Measurements from ENCODE around the gene SPINK8. TPM values are rescaled to one million over a fixed set of nuclear protein-coding genes. Genes with fewer than 3 reads are reported as not detected.

The SPINK8 gene
- total RNA-seq, 2 experiments from 2014 or later = not detected

DNA sequence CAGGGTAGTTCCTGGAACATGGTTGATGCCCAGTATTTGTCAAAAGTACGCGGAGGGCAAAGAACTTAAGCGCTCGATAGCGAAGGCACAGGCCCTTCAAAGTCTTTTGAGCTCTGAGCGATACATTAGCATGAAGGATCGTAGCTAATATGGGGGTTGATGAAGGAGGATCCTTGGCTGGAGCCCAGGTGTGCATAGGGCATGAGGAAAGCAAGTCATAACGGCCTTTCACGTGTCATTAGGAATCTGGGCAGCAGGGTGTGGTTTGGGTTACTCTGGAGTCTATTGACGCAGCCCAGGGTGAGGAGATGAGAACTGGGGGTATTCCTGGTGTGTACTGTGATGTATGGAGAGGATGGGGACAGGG, 31.7 kb downstream of the SPINK8 start:
- TF ChIP-seq, protein P1, sequence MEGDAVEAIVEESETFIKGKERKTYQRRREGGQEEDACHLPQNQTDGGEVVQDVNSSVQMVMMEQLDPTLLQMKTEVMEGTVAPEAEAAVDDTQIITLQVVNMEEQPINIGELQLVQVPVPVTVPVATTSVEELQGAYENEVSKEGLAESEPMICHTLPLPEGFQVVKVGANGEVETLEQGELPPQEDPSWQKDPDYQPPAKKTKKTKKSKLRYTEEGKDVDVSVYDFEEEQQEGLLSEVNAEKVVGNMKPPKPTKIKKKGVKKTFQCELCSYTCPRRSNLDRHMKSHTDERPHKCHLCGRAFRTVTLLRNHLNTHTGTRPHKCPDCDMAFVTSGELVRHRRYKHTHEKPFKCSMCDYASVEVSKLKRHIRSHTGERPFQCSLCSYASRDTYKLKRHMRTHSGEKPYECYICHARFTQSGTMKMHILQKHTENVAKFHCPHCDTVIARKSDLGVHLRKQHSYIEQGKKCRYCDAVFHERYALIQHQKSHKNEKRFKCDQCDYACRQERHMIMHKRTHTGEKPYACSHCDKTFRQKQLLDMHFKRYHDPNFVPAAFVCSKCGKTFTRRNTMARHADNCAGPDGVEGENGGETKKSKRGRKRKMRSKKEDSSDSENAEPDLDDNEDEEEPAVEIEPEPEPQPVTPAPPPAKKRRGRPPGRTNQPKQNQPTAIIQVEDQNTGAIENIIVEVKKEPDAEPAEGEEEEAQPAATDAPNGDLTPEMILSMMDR (IDR thresholded peaks at IDR 0.05) = no peak
- Mint-ChIP-seq H3K4me3 (peak overlapping the region; percentile 93), H3K27ac (peak overlapping the region; percentile 86), H3K9me3 (no peaks in the 10 kb centered on the region), H3K36me3 (ENCODE audit: low read depth) (peaks cover 28% of the 10 kb centered on the region), H3K27me3 (peaks cover 3% of the 10 kb centered on the region), H3K4me1 (ENCODE audit: low read depth) (peaks cover 48% of the 10 kb centered on the region)
- intact Hi-C loops (cut with DNase I, micrococcal nuclease) = loop anchor here (2.0 to 5.0 kb wide), 5 partner anchors 33 to 706 kb away; partner anchors contain the start of genes ZNF589 (in 2 of the 2), CDC25A (in 1 of the 2) and WDR6 (in 1 of the 2)
- H3K9me3 ChIP-seq (ENCODE audit: control insufficient read depth in 1 of 2, insufficient read depth in 1 of 2, low read length in 2 of 2) = no peaks in the 10 kb centered on the region
- ATAC-seq (ENCODE audit: poor library complexity) (peak; percentile 7), DNase-seq (peak in 3 of 14 experiments; percentile 0 to 9 (median 1))
- peaks cover 15% of the 10 kb centered on the region for H3K36me3 ChIP-seq (ENCODE audit: insufficient read depth, low read length)
- ChIA-PET CTCF (interaction anchor here (1.9 kb wide), 1 partner anchor 307 kb away, joined by 6 read pairs; the partner anchor contains the start of gene UQCRC1), POLR2A (interaction anchor here (0.6 to 2.7 kb wide), 8 partner anchors 9 to 311 kb away, joined by 3 to 31 read pairs (median 4); partner anchors contain the start of genes PFKFB4 and ZNF589)
- H3K4me3 ChIP-seq (ENCODE audit: low read length) = peak overlapping the region; percentile 87
- H3K4me1 ChIP-seq (ENCODE audit: insufficient read depth, low read length) = peaks cover 21% of the 10 kb centered on the region
- peak overlapping the region; percentile 84 for H3K27ac ChIP-seq (ENCODE audit: low read depth in 1 of 2, low read length in 2 of 2)
- H3K27me3 ChIP-seq (ENCODE audit: control insufficient read depth in 1 of 2, insufficient read depth in 2 of 2, low read length in 2 of 2) = no peaks in the 10 kb centered on the region

DNA sequence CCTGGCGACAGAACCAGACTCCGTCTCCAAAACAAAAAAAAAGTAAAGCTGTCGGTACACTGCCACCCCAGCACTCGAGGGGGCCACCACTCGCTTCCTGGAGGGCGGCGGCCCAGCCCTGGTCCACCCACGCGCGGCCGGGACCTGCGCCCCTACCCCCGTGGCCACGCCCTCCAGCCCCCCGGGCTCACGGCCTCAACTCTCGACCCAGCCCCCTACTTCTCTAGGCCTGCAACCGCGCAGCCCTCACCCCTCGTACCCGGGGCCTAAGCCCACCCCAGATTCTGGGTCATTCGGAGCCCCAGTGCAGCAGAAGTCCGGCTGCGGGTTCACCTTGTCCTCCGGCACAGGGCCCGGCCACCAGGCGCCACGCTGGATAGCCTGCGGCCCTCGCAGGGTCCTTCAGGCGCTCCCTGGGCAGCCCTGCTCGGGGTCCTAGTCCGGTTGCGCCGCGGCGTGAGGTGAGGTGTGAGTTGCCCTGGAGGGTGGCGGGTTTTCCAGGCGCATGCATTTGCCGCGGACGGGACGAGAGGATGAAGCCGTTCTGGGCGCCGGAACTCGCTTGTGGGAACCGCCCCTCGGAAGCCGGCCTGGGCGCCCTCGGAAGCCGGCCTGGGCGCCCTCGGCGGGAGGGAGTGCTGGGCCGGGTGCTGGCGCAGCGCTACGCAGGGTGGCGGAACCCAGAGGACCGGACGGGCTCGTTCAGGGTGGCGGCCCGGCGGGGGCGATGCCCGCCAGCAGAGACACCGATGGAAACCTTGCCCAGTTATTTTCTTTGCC, 32.3 kb downstream of the SPINK8 start, which contains the start of gene NME6:
Gene NME6, minus strand, starts transcription at position 348 of the 780 bp plus-strand sequence.
- H3K4me1 Mint-ChIP-seq (ENCODE audit: low read depth) = peaks cover 48% of the 10 kb centered on the region

More for the DNA sequence above, 32.3 kb downstream of the SPINK8 start, which contains the start of gene NME6:
- TF ChIP-seq, protein P1 (IDR thresholded peaks at IDR 0.05) = no peak
- Mint-ChIP-seq H3K27me3 (no peaks in the 10 kb centered on the region), H3K4me3 (peak within 1 kb of the TSS; percentile 93), H3K27ac (peak within 1 kb of the TSS; percentile 86), H3K9me3 (no peaks in the 10 kb centered on the region), H3K36me3 (ENCODE audit: low read depth) (peaks cover 34% of the 10 kb centered on the region)
- H3K4me3 ChIP-seq (ENCODE audit: low read length) = peak within 1 kb of the TSS; percentile 87
- no peaks in the 10 kb centered on the region for H3K9me3 ChIP-seq (ENCODE audit: control insufficient read depth in 1 of 2, insufficient read depth in 1 of 2, low read length in 2 of 2)
- H3K4me1 ChIP-seq (ENCODE audit: insufficient read depth, low read length) = peaks cover 21% of the 10 kb centered on the region
- intact Hi-C loops (cut with DNase I, micrococcal nuclease) = loop anchor here (2.0 to 5.0 kb wide), 5 partner anchors 32 to 706 kb away; partner anchors contain the start of genes ZNF589 (in 2 of the 2), CDC25A (in 1 of the 2) and WDR6 (in 1 of the 2)
- no peaks in the 10 kb centered on the region for H3K27me3 ChIP-seq (ENCODE audit: control insufficient read depth in 1 of 2, insufficient read depth in 2 of 2, low read length in 2 of 2)
- H3K36me3 ChIP-seq (ENCODE audit: insufficient read depth, low read length) = peaks cover 20% of the 10 kb centered on the region
- POLR2A ChIA-PET = interaction anchor here (0.6 to 2.7 kb wide), 16 partner anchors 8 to 1039 kb away, joined by 3 to 31 read pairs (median 4); partner anchors contain the start of genes CCDC51, PFKFB4, SLC25A20 and TMA7
- peak within 1 kb of the TSS; percentile 84 for H3K27ac ChIP-seq (ENCODE audit: low read depth in 1 of 2, low read length in 2 of 2)
- ATAC-seq (ENCODE audit: poor library complexity) (peak; percentile 82), DNase-seq (peak; percentile 75 to 94 (median 89))
- CTCF ChIA-PET = interaction anchor here (1.1 to 1.9 kb wide), 5 partner anchors 27 to 308 kb away, joined by 3 to 7 read pairs (median 5); partner anchors contain the start of genes PFKFB4 and UQCRC1
